AG04449 (cell line): ENCODE results near the gene PPM1A.
A peak's percentile ranks its signal among the peaks of the same experiment; 100 is the strongest.

Experiments used
- CTCF ChIA-PET: fragments of 350-600 bp; formaldehyde crosslinking; extraction: SDS; loops from one replicate; lab custom pipeline; 2021; ENCODE audit warnings: antibody characterized with exemption; lab: Yijun Ruan, JAX
- POLR2A ChIA-PET: fragments of 400-600, 350-600 bp; formaldehyde crosslinking; extraction: SDS; loops from one replicate; lab custom pipeline; 2020; ENCODE audit warnings: antibody characterized with exemption, inconsistent platforms; lab: Yijun Ruan, JAX
- DNase-seq: peaks from one replicate; pipeline ENCODE4 v3.0.0-alpha.2; 2010; ENCODE audit warnings: low read depth, low spot score
- H3K4me3 ChIP-seq: 2 replicates; pipeline ENCODE4 v1.5.1; 2011; ENCODE audit warnings: low read depth, mild to moderate bottlenecking, control low read depth, low read length
- TF ChIP-seq, protein P1 (sequence below): IDR thresholded peaks from one replicate; pipeline ENCODE4 v1.5.1; 2011; ENCODE audit warnings: mild to moderate bottlenecking, moderate library complexity, low read length, control low read depth, inconsistent platforms; ENCODE audit not compliant: insufficient read depth; ENCODE audit errors: missing control alignments

PPM1A gene

DNA sequence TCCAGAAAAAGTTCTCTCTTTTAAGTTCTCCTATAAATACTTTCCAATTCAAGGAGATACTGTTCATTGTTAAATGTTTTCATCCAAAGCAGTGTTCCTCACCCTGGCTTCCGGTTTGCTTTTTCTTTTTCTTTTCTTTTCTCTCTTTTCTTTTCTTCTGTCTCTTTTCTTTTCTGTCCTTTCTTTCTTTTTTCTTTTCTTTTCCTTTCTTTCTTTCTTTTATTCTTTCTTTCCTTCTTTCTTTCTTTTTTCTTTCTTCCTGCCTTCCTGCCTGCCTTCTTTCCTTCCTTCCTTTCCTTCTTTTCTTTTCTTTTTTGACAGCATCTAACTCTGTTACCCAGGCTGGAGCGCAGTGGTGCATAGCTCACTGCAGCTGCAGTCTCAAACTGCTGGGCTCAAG lies 75.8 kb downstream of the PPM1A start:
- no peak overlapping the region for H3K4me3 ChIP-seq
- CTCF ChIA-PET: no interaction called here
- DNase-seq: no peak
- POLR2A ChIA-PET: no interaction called here
- TF ChIP-seq, protein P1, sequence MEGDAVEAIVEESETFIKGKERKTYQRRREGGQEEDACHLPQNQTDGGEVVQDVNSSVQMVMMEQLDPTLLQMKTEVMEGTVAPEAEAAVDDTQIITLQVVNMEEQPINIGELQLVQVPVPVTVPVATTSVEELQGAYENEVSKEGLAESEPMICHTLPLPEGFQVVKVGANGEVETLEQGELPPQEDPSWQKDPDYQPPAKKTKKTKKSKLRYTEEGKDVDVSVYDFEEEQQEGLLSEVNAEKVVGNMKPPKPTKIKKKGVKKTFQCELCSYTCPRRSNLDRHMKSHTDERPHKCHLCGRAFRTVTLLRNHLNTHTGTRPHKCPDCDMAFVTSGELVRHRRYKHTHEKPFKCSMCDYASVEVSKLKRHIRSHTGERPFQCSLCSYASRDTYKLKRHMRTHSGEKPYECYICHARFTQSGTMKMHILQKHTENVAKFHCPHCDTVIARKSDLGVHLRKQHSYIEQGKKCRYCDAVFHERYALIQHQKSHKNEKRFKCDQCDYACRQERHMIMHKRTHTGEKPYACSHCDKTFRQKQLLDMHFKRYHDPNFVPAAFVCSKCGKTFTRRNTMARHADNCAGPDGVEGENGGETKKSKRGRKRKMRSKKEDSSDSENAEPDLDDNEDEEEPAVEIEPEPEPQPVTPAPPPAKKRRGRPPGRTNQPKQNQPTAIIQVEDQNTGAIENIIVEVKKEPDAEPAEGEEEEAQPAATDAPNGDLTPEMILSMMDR: no peak

DNA sequence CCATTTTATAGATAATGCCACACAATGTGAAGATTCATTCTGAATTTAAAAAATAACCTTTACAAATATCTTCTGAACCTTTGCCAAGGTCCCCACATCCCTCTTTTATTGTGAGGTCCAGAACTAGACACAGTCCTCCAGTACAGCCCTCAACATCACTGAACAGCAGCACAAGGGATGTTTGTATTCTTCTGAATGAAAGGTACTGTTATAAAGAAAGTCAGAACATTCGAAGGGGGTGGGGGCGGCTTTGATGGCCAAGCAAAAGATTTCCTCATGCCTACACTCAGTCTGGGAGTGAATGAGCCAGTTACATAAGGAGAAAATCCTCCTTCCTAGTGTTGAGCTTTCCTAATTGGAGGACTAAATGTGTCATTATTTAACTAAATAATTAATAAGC lies 77.3 kb downstream of the PPM1A start:
- no peak for DNase-seq
- POLR2A ChIA-PET: interaction anchor here (0.6 kb wide), 1 partner anchor 56 kb away, joined by 3 read pairs; no protein-coding TSS in a partner anchor
- no peak overlapping the region for H3K4me3 ChIP-seq
- CTCF ChIA-PET: no interaction called here
- TF ChIP-seq, protein P1: no peak

DNA sequence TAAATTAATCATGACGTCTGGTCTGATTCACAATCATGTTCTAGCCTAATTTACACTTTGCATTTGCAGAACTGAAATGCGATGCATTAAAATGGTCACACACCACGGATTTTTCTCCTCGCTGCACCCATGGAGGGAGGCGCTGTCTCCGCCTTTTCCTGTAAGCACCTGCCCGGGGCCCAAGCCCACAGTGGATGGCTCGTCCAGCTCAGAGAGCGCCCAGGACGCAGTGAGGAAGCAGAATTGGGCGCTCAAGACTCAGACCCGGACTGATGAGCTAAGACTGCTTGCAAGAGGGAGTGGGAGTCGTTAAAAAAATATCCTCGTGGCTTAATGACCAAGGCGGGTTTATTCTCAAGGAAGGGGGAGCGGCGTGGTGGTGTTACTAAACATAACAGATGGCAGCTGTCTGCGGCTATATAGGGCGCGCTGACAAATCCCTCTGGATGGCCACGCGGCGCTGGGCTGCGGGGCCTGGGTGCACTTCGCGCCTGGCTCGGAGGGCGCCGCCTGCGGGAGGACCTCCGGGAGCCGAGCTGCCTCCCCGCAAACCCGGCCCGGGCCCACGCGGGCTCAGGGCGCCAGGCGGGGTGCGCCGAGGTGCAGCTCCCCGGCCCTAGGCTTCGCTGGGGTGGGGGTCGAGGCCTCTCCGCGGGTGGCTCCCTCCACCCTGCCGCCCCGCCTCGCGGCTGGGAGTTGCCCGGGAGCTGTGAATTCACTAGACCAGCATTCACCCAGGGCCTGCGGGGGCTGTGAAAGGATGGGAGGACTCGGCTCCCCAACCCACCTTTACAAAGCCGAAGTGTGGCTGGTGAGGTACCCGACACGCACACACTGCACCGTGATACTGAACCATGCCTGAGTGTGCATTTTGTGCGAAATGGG lies 78.7 kb downstream of the PPM1A start:
- TF ChIP-seq, protein P1: peak; percentile 1
- POLR2A ChIA-PET: no interaction called here
- peak overlapping the region; percentile 18 for H3K4me3 ChIP-seq
- DNase-seq: no peak
- CTCF ChIA-PET: interaction anchor here (1.4 kb wide), 1 partner anchor 143 kb away, joined by 3 read pairs; no protein-coding TSS in a partner anchor

DNA sequence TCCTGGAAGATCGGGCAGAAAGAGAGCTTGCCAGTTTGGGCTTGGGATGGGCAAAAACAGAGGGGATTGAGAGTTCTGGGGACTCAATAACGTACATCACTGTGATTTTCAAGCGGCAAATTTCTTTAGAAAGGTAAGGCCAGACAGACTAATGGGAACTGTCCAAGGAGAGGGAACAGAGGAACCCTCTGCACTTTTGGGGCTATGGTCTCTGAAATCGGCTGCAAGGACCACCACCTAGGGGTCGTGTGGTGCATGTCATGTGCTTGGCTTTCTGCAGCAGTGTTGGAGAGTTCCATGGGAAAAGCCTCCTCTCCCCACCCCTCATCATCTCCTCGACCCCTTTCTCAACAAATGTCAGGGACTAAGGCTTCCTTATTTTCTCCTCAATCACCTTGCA lies 79.6 kb downstream of the PPM1A start:
- POLR2A ChIA-PET: no interaction called here
- TF ChIP-seq, protein P1: no peak
- no peak for DNase-seq
- CTCF ChIA-PET: interaction anchor here (1.4 kb wide), 1 partner anchor 144 kb away, joined by 3 read pairs; no protein-coding TSS in a partner anchor
- no peak overlapping the region for H3K4me3 ChIP-seq

DNA sequence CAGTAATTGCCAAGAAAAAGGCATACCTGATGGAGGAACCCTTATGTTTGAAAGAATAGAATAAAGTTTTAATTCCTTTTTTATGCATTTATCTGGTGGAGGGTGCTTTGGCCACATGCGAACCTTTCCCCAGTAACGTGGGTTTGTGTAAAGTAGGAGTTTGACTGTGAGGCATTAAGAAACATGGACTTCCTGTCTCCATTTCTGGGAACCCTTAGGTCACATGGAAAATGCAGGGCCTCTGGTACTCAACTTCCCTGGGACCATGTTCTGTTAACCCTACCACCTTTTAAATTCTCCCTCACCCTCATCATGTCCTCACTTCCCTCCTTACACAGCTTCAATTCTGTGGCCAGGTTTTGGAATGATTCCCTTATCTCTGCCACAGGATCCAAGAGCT lies 80.3 kb downstream of the PPM1A start:
- CTCF ChIA-PET: interaction anchor here (1.1 kb wide), 2 partner anchors 16 to 925 kb away, joined by 3 read pairs; no protein-coding TSS in a partner anchor
- TF ChIP-seq, protein P1: no peak
- no peak for DNase-seq
- POLR2A ChIA-PET: no interaction called here
- no peak overlapping the region for H3K4me3 ChIP-seq
